GM12801 (cell line): ENCODE data around the gene SMIM23.

ENCODE experiments used
- CTCF ChIP-seq: IDR thresholded peaks from one replicate; pipeline ENCODE4 v1.5.1; 2011; ENCODE audit warnings: control low read depth; ENCODE audit not compliant: insufficient read length; ENCODE audit errors: extremely low read depth

Gene SMIM23

GRCh38 chr5:171745602-171746001, 40.0 kb upstream of the SMIM23 start:
- no peak for TF ChIP-seq CTCF

GRCh38 chr5:171747061-171747859, 38.4 kb upstream of the SMIM23 start:
- TF ChIP-seq CTCF: no peak

- no peak for TF ChIP-seq CTCF
These were observed 36.9 kb upstream of the SMIM23 start for GRCh38 chr5:171748720-171749119.

GRCh38 chr5:171749365-171749764, 36.3 kb upstream of the SMIM23 start:
- no peak for TF ChIP-seq CTCF

GRCh38 chr5:171750311-171750788, 35.3 kb upstream of the SMIM23 start:
- no peak for TF ChIP-seq CTCF

GRCh38 chr5:171755354-171755821, 30.2 kb upstream of the SMIM23 start:
- no peak for TF ChIP-seq CTCF

- no peak for TF ChIP-seq CTCF
These were observed 27.6 kb upstream of the SMIM23 start for GRCh38 chr5:171757853-171758535.
